Endothelial cell of umbilical vein (primary cell): ENCODE data around the gene CDH22. TPM values are rescaled to one million over a fixed set of nuclear protein-coding genes. Genes with fewer than 3 reads are reported as not detected.
A peak's percentile ranks its signal among the peaks of the same experiment; 100 is the strongest.

Source experiments
- BruUV-seq: library from RNA; stranded (reverse); fragments of 400-500 nt; replicated peaks from 2 replicates; lab custom pipeline; 2021; lab: Mats Ljungman, UMichigan
- CTCF ChIA-PET: fragments of 300-600, 350-600 bp; sonication (Branson Sonifier 250); formaldehyde crosslinking; loops from one replicate; lab custom pipeline; 2021; ENCODE audit warnings: antibody characterized with exemption, inconsistent platforms; lab: Charles Lee
- POLR2A ChIA-PET: fragments of 300-600, 350-600 bp; sonication (Branson Sonifier 250); formaldehyde crosslinking; loops from one replicate; lab custom pipeline; 2021; ENCODE audit warnings: antibody characterized with exemption, inconsistent platforms; lab: Charles Lee
- DNase-seq: peaks from one replicate; pipeline ENCODE4 v3.0.0-alpha.2; 2011; ENCODE audit warnings: low read depth, low spot score
- FAIRE-seq: peaks from 2 replicates; lab custom pipeline; 2011; peaks lifted over from hg19 to GRCh38; lab: Jason Lieb, UNC
- H2AFZ ChIP-seq: 2 replicates; pipeline ENCODE4 v1.6.0; 2012; ENCODE audit warnings: low read depth, low read length, control low read depth, inconsistent platforms
- H3K27ac ChIP-seq: 2 replicates; pipeline ENCODE4 v1.5.1; 2011; ENCODE audit warnings: low read depth, mild to moderate bottlenecking, control low read depth, low read length, moderate library complexity; ENCODE audit not compliant: insufficient read depth
- H3K27me3 ChIP-seq, 2 experiments: 2 replicates each; pipeline versions ENCODE4 v1.6.0 to v1.6.1; 2011; ENCODE audit warnings: low read length in 2 of 2, mixed read lengths in 1 of 2; ENCODE audit not compliant: control insufficient read depth in 2 of 2, insufficient read depth in 2 of 2
- H3K36me3 ChIP-seq, 2 experiments: 2 replicates in 1 of 2; 3 replicates in 1 of 2; pipeline ENCODE4 v1.5.1; 2011; ENCODE audit warnings: low read length in 2 of 2, mild to moderate bottlenecking in 1 of 2, moderate library complexity in 1 of 2; ENCODE audit not compliant: control insufficient read depth in 2 of 2, insufficient read depth in 2 of 2; ENCODE audit errors: extremely low read depth in 1 of 2
- H3K4me1 ChIP-seq: 3 replicates; pipeline ENCODE4 v1.5.1; 2011; ENCODE audit warnings: mild to moderate bottlenecking, low read length; ENCODE audit not compliant: control insufficient read depth, insufficient read depth; ENCODE audit errors: extremely low read depth
- H3K4me2 ChIP-seq: 2 replicates; pipeline ENCODE4 v1.6.1; 2011; ENCODE audit warnings: low read length, control low read depth, mixed read lengths; ENCODE audit not compliant: insufficient read depth
- H3K4me3 ChIP-seq, 3 experiments: fragments of 200-600 bp in 1 of 3; sonication (generic), shearing (Covaris generic) in 1 of 3; replicated peaks in 1 of 3; 2 replicates each; pipeline ENCODE4 v1.5.1; 2011 to 2016; ENCODE audit warnings: control low read depth in 3 of 3, low read length in 3 of 3, mild to moderate bottlenecking in 2 of 3, inconsistent platforms in 1 of 3, low read depth in 1 of 3, moderate library complexity in 1 of 3; ENCODE audit not compliant: insufficient read depth in 1 of 3
- H3K79me2 ChIP-seq: 2 replicates; pipeline ENCODE4 v1.6.0; 2012; ENCODE audit warnings: low read length, inconsistent platforms; ENCODE audit not compliant: control insufficient read depth, insufficient read depth
- H3K9ac ChIP-seq: replicated peaks from 2 replicates; pipeline ENCODE3; 2011; ENCODE audit warnings: low read length, control low read depth; ENCODE audit not compliant: insufficient read depth; ENCODE audit errors: extremely low read depth
- H3K9me1 ChIP-seq: replicated peaks from 3 replicates; pipeline ENCODE4 v1.6.0; 2011; ENCODE audit warnings: mild to moderate bottlenecking, low read length; ENCODE audit not compliant: control insufficient read depth, insufficient read depth; ENCODE audit errors: extremely low read depth
- H3K9me3 ChIP-seq: replicated peaks from 2 replicates; pipeline ENCODE4 v1.5.1; 2012; ENCODE audit warnings: low read length, inconsistent platforms; ENCODE audit not compliant: control insufficient read depth, insufficient read depth
- H4K20me1 ChIP-seq: replicated peaks from 2 replicates; pipeline ENCODE3; 2011; ENCODE audit warnings: mild to moderate bottlenecking, low read length; ENCODE audit not compliant: control insufficient read depth, insufficient read depth; ENCODE audit errors: extremely low read depth
- CTCF ChIP-seq, 2 donors: IDR thresholded peaks; 1 replicate in 1 of 2; 2 replicates in 1 of 2; pipeline ENCODE4 v1.5.1; 2011; ENCODE audit warnings: low read length in 2 of 2, mild to moderate bottlenecking in 2 of 2, moderate library complexity in 2 of 2, control low read depth in 1 of 2, inconsistent platforms in 1 of 2, low read depth in 1 of 2; ENCODE audit not compliant: insufficient read depth in 1 of 2; ENCODE audit errors: extremely low read depth in 1 of 2
- EZH2 ChIP-seq: IDR thresholded peaks from 2 replicates; pipeline ENCODE4 v1.6.1; 2012; ENCODE audit warnings: borderline replicate concordance, low read depth, mild to moderate bottlenecking, moderate library complexity, low read length, inconsistent platforms; ENCODE audit not compliant: severe bottlenecking
- dilution Hi-C: fragments of 300-500 bp; cut with MboI; formaldehyde crosslinking; loops from one replicate; pipeline ENCODE4 v1.15.0; 2019; ENCODE audit warnings: low sequenced_read_pairs; ENCODE audit not compliant: extremely low pct_ligation_motif_present
- intact Hi-C: fragments of 100-400 bp; cut with micrococcal nuclease; formaldehyde crosslinking; loops from one replicate; pipeline ENCODE4 v1.10.0; 2022
- polyA plus RNA-seq, 4 experiments: library from polyadenylated mRNA; depleted of rRNA in 3 of 4; stranded (reverse) in 3 of 4; unstranded in 1 of 4; fragments of >200 nt; gene quantifications; 2 replicates each; pipeline versions ENCODE4 v1.2.1 to v1.2.3, GENCODE V29; 2011 to 2012; ENCODE audit warnings: missing spikeins in 1 of 4
- total RNA-seq: library from RNA; stranded (reverse); gene quantifications from 2 replicates; pipeline ENCODE4 v1.2.3, GENCODE V29; 2021

The CDH22 gene
- total and polyA plus RNA-seq, 2 donors (not counting 3 experiments of a cell fraction or from before 2014, with no cell fraction given), result not detected

- intact Hi-C loops, result loop anchor here (1.0 to 5.0 kb wide), 10 partner anchors 42 to 556 kb away; partner anchors contain the start of genes CDH22 and TP53RK
- H3K4me3 ChIP-seq, result no peak overlapping the region
- no peak overlapping the region for H2AFZ ChIP-seq
Observed at GRCh38 chr20:46132705-46133120, 175.6 kb downstream of the CDH22 start.

More at GRCh38 chr20:46132705-46133120, 175.6 kb downstream of the CDH22 start:
- no TSS peak for BruUV-seq
- TF ChIP-seq CTCF (IDR thresholded peaks at IDR 0.05; ENCODE audit: extremely low read depth in 1 of 2, insufficient read depth in 1 of 2, low read depth in 1 of 2, low read length in 2 of 2), result peak; percentile 81 to 95
- no peak for TF ChIP-seq EZH2
- H3K4me2 ChIP-seq, result no peak overlapping the region
- H3K9me3 ChIP-seq, result no peaks in the 10 kb centered on the region
- ChIA-PET CTCF (interaction anchor here (0.8 to 6.2 kb wide), 16 partner anchors 13 to 548 kb away, joined by 3 to 77 read pairs (median 4); no protein-coding TSS in a partner anchor), POLR2A (no interaction called here)
- no peak overlapping the region for H3K27ac ChIP-seq
- peaks cover 8 to 9% of the 10 kb centered on the region in 2 experiments for H3K27me3 ChIP-seq
- DNase-seq, result peak; percentile 77
- peak; percentile 82 for FAIRE-seq
- dilution Hi-C loops, result no loop called here
- no peaks in the 10 kb centered on the region for H3K9me1 ChIP-seq
- no peaks in the 10 kb centered on the region for H4K20me1 ChIP-seq
- H3K79me2 ChIP-seq, result no peaks in the 10 kb centered on the region
- H3K9ac ChIP-seq, result no peak overlapping the region
- peaks cover 3% of the 10 kb centered on the region for H3K4me1 ChIP-seq
- no peaks in the 10 kb centered on the region for H3K36me3 ChIP-seq
